Epithelial cell of alveolus of lung (primary cell): ENCODE results near the gene PDLIM3. TPM values are rescaled to one million over a fixed set of nuclear protein-coding genes. Genes with fewer than 3 reads are reported as not detected.

Experiments
- total RNA-seq: library from RNA; depleted of rRNA; stranded (reverse); fragments of >200 nt; gene quantifications from 2 replicates; pipeline ENCODE4 v1.2.1, GENCODE V29; 2015

PDLIM3 gene, protein sequence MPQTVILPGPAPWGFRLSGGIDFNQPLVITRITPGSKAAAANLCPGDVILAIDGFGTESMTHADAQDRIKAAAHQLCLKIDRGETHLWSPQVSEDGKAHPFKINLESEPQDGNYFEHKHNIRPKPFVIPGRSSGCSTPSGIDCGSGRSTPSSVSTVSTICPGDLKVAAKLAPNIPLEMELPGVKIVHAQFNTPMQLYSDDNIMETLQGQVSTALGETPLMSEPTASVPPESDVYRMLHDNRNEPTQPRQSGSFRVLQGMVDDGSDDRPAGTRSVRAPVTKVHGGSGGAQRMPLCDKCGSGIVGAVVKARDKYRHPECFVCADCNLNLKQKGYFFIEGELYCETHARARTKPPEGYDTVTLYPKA
- 15.9 and 90.0 TPM in 2 replicates for total RNA-seq

DNA sequence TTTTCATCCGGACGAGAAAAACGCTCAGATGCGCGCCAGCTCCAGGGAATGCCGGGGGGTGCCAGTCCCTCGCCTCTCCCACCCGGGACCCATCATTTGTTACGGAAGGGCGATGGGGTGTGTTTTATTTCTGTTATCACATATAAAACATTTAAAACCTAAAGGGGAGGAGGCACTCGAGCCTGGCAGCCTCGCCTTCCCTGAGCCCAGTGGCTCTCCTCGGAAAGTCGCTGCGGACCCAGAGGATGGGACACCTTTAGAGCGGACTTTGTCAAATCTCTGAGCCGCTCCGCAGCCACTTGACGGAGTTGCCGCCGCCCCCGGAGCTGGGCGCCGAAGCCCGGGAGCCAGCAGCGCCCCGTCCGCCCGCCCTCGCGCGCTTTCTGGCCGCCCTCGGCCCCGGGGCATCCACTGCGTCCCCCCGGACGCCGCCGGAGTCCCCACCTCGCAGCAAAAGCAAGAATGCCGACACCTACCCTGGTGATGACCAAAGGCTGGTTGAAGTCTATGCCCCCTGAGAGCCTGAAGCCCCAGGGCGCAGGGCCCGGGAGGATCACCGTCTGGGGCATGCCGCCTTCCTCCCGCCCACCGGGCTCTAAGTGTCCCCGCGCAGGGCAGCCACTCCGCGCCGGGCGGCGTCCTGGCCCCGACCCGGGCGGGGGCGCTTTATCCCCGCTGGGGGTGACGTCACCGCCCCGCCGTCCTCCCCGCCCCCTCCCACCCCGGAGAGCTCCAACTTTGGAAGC lies at the start of gene PDLIM3:
TSS of gene PDLIM3 (minus strand) at position 642 of the 746 bp plus-strand sequence. CDS start at position 569, 73 bp downstream.

DNA sequence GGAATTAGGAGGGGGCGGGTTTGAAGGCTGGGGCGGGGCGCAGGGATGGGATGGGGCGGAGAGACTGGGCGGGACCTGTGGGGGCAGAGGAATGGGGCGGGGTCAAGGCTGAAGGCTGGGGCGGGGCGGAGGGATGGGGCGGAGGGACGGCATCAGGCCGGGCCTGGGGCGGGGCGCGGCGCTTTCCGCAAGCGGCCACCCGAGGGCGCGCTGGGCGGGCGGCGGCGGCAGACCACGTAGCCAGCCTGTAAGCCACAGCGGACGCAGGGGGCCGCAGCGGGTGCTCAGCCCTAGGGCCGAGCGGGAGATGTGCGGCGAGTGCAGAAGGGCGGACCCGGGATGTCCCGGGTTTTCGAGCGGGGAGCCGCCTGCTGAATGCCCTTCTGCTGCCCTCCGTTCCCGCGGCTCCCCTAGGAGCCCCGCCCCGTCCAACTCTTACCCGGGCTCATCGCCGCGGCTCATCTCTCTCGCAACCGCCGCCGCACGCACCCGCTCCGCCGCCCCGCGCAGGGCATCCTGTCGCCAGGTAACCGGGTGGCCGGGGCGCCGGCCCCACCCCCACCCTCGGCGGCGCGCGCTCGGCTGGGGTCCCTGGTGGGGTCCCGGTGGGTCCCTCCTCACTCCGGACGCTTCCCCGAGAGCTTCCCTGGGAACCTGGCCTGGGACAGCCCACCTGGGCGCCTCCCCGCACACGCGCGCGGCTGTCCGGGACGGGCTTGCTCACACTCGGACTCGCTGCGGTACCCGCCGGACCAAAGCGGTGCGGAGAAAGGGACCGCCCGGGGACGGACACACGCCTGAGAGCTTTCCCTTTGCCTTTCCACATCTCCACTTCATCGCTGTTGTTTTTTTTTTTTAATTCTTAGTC lies 63.8 kb downstream of the PDLIM3 start, which contains the start of gene CCDC110:
TSS of gene CCDC110 (minus strand) at position 499 of the 868 bp plus-strand sequence. CDS start at position 449, 50 bp downstream.

Other genes starting within 250 kb of the PDLIM3 start
- gene LRP2BP, start 139.6 kb downstream of the PDLIM3 start, total RNA-seq = 0.39 and 1.6 TPM in 2 replicates
- 5.9 and 13.7 TPM in 2 replicates for gene ANKRD37, start 138.7 kb downstream of the PDLIM3 start, total RNA-seq
- gene UFSP2, start 109.5 kb downstream of the PDLIM3 start, total RNA-seq = 21.3 and 28.3 TPM in 2 replicates
- gene CCDC110, start 63.8 kb downstream of the PDLIM3 start, total RNA-seq = 0.88 and 1.2 TPM in 2 replicates